Effector memory CD8-positive, alpha-beta T cell (primary cell): ENCODE data around the gene GOLGA6D.
"Not testable (repeated sequence)": the region's sequence is repeated elsewhere in the genome, so short reads cannot be mapped to it uniquely, and the experiment has no call there.

ENCODE experiments used
- ATAC-seq: fragments of 150-1000 bp; cut with Tn5 transposase; replicated peaks from 2 replicates; pipeline ENCODE4 v1.10.0; 2021; ENCODE audit warnings: mild to moderate bottlenecking, moderate library complexity
- DNase-seq, 3 experiments: peaks; one replicate each; pipeline ENCODE4 v3.0.0; 2021
- H3K27ac Mint-ChIP-seq, 2 donors: one replicate each; pipeline ENCODE4 v1.8.0; 2022; ENCODE audit warnings: mild to moderate bottlenecking in 2 of 2, mixed read lengths in 2 of 2, moderate library complexity in 2 of 2
- H3K27me3 Mint-ChIP-seq, 2 donors: one replicate each; pipeline ENCODE4 v1.8.0; 2022; ENCODE audit warnings: mixed read lengths in 2 of 2
- H3K36me3 Mint-ChIP-seq: one replicate; pipeline ENCODE4 v1.8.0; 2022; ENCODE audit warnings: mild to moderate bottlenecking, moderate library complexity, mixed read lengths; ENCODE audit not compliant: insufficient read depth
- H3K4me1 Mint-ChIP-seq, 2 donors: one replicate each; pipeline ENCODE4 v1.8.0; 2022; ENCODE audit warnings: low read depth in 2 of 2, mixed read lengths in 2 of 2
- H3K4me3 Mint-ChIP-seq, 2 donors: one replicate each; pipeline ENCODE4 v1.8.0; 2022; ENCODE audit warnings: mild to moderate bottlenecking in 2 of 2, mixed read lengths in 2 of 2, moderate library complexity in 2 of 2
- H3K9me3 Mint-ChIP-seq, 2 donors: one replicate each; pipeline ENCODE4 v1.8.0; 2022; ENCODE audit warnings: mixed read lengths in 2 of 2

Gene GOLGA6D

GRCh38 chr15:75302753-75303152 lies 20.1 kb downstream of the GOLGA6D start:
- not testable (repeated sequence) for H3K27ac Mint-ChIP-seq, H3K36me3 Mint-ChIP-seq, ATAC-seq, H3K4me3 Mint-ChIP-seq, H3K4me1 Mint-ChIP-seq, DNase-seq, H3K9me3 Mint-ChIP-seq
- H3K27me3 Mint-ChIP-seq: peaks cover 35 to 53% of the 10 kb centered on the region in 2 donors

- Mint-ChIP-seq H3K4me1 (no peaks in the 10 kb centered on the region), H3K27ac (no peak overlapping the region), H3K27me3 (peaks cover 52 to 53% of the 10 kb centered on the region in 2 donors), H3K4me3 (no peak overlapping the region), H3K9me3 (no peaks in the 10 kb centered on the region), H3K36me3 (peaks cover 4% of the 10 kb centered on the region)
- no peak for DNase-seq
- no peak for ATAC-seq
Measured at GRCh38 chr15:75306188-75306587, 23.6 kb downstream of the GOLGA6D start.

GRCh38 chr15:75307778-75308390 lies 25.2 kb downstream of the GOLGA6D start:
- no peak overlapping the region for H3K4me3 Mint-ChIP-seq
- no peak for DNase-seq
- H3K27ac Mint-ChIP-seq: no peak overlapping the region
- H3K27me3 Mint-ChIP-seq: peaks cover 52 to 53% of the 10 kb centered on the region in 2 donors
- ATAC-seq: no peak
- H3K4me1 Mint-ChIP-seq: peaks cover 7% of the 10 kb centered on the region in 2 donors
- H3K9me3 Mint-ChIP-seq: no peaks in the 10 kb centered on the region
- peaks cover 4% of the 10 kb centered on the region for H3K36me3 Mint-ChIP-seq

- DNase-seq: no peak
- peaks cover 41 to 43% of the 10 kb centered on the region in 2 donors for H3K27me3 Mint-ChIP-seq
Measured at GRCh38 chr15:75309711-75310110, 27.1 kb downstream of the GOLGA6D start.

GRCh38 chr15:75312548-75312947 lies 29.9 kb downstream of the GOLGA6D start:
- H3K9me3 Mint-ChIP-seq, ATAC-seq, H3K27ac Mint-ChIP-seq, H3K36me3 Mint-ChIP-seq, DNase-seq: not testable (repeated sequence)
- H3K27me3 Mint-ChIP-seq: peaks cover 14 to 18% of the 10 kb centered on the region in 2 donors
- peaks cover 10% of the 10 kb centered on the region in 2 donors for H3K4me1 Mint-ChIP-seq
- peak overlapping the region in 1 of 2 donors; percentile 5 for H3K4me3 Mint-ChIP-seq

More at GRCh38 chr15:75309711-75310110, 27.1 kb downstream of the GOLGA6D start:
- H3K4me3 Mint-ChIP-seq: no peak overlapping the region
- H3K36me3 Mint-ChIP-seq: peaks cover 4% of the 10 kb centered on the region
- H3K27ac Mint-ChIP-seq: no peak overlapping the region
- no peak for ATAC-seq
- no peaks in the 10 kb centered on the region for H3K9me3 Mint-ChIP-seq
- H3K4me1 Mint-ChIP-seq: peaks cover 10% of the 10 kb centered on the region in 2 donors

GRCh38 chr15:75313116-75313845 lies 30.6 kb downstream of the GOLGA6D start:
- Mint-ChIP-seq H3K9me3 (no peaks in the 10 kb centered on the region), H3K36me3 (peaks cover 4% of the 10 kb centered on the region), H3K4me3 (no peak overlapping the region), H3K4me1 (peaks cover 10% of the 10 kb centered on the region in 2 donors), H3K27ac (no peak overlapping the region), H3K27me3 (peaks cover 7 to 15% of the 10 kb centered on the region in 2 donors)
- no peak for DNase-seq
- no peak for ATAC-seq

- Mint-ChIP-seq H3K4me1 (peaks cover 10% of the 10 kb centered on the region in 2 donors), H3K27ac (peak overlapping the region in 1 of 2 donors; percentile 33), H3K27me3 (peaks cover 0 to under 1% of the 10 kb centered on the region in 2 donors), H3K36me3 (peaks cover 1% of the 10 kb centered on the region), H3K9me3 (no peaks in the 10 kb centered on the region), H3K4me3 (no peak overlapping the region)
- DNase-seq: no peak
- no peak for ATAC-seq
Measured at GRCh38 chr15:75314552-75315290, 32.1 kb downstream of the GOLGA6D start.

GRCh38 chr15:75319231-75319897 lies 36.7 kb downstream of the GOLGA6D start:
- H3K4me1 Mint-ChIP-seq, DNase-seq, H3K27me3 Mint-ChIP-seq, ATAC-seq, H3K36me3 Mint-ChIP-seq, H3K4me3 Mint-ChIP-seq, H3K27ac Mint-ChIP-seq, H3K9me3 Mint-ChIP-seq: not testable (repeated sequence)

GRCh38 chr15:75321711-75322110 lies 39.1 kb downstream of the GOLGA6D start:
- DNase-seq (no peak), ATAC-seq (no peak)
- Mint-ChIP-seq H3K36me3 (no peaks in the 10 kb centered on the region), H3K27ac (no peak overlapping the region), H3K4me1 (no peaks in the 10 kb centered on the region), H3K9me3 (no peaks in the 10 kb centered on the region), H3K4me3 (no peak overlapping the region), H3K27me3 (no peaks in the 10 kb centered on the region)

- DNase-seq (no peak), ATAC-seq (no peak)
- no peaks in the 10 kb centered on the region for H3K36me3 Mint-ChIP-seq
- no peaks in the 10 kb centered on the region for H3K4me1 Mint-ChIP-seq
- no peak overlapping the region for H3K4me3 Mint-ChIP-seq
- no peaks in the 10 kb centered on the region for H3K9me3 Mint-ChIP-seq
- peaks cover 0 to 9% of the 10 kb centered on the region in 2 donors for H3K27me3 Mint-ChIP-seq
- no peak overlapping the region for H3K27ac Mint-ChIP-seq
Measured at GRCh38 chr15:75325922-75326321, 43.3 kb downstream of the GOLGA6D start.

- H3K27ac Mint-ChIP-seq: no peak overlapping the region
- ATAC-seq (no peak), DNase-seq (no peak)
- H3K4me3 Mint-ChIP-seq: no peak overlapping the region
- peaks cover 0 to 9% of the 10 kb centered on the region in 2 donors for H3K27me3 Mint-ChIP-seq
- H3K36me3 Mint-ChIP-seq: no peaks in the 10 kb centered on the region
- H3K4me1 Mint-ChIP-seq: no peaks in the 10 kb centered on the region
- H3K9me3 Mint-ChIP-seq: no peaks in the 10 kb centered on the region
Measured at GRCh38 chr15:75327005-75327404, 44.4 kb downstream of the GOLGA6D start.

- DNase-seq (no peak), ATAC-seq (no peak)
- Mint-ChIP-seq H3K4me3 (no peak overlapping the region), H3K4me1 (no peaks in the 10 kb centered on the region), H3K27ac (no peak overlapping the region), H3K36me3 (no peaks in the 10 kb centered on the region), H3K27me3 (peaks cover 0 to 9% of the 10 kb centered on the region in 2 donors), H3K9me3 (no peaks in the 10 kb centered on the region)
Measured at GRCh38 chr15:75327491-75327890, 44.9 kb downstream of the GOLGA6D start.
